ENCODE data around the gene SRSF10.
"Not testable (repeated sequence)": the region's sequence is repeated elsewhere in the genome, so short reads cannot be mapped to it uniquely, and the experiment has no call there.

Gene SRSF10

DNA sequence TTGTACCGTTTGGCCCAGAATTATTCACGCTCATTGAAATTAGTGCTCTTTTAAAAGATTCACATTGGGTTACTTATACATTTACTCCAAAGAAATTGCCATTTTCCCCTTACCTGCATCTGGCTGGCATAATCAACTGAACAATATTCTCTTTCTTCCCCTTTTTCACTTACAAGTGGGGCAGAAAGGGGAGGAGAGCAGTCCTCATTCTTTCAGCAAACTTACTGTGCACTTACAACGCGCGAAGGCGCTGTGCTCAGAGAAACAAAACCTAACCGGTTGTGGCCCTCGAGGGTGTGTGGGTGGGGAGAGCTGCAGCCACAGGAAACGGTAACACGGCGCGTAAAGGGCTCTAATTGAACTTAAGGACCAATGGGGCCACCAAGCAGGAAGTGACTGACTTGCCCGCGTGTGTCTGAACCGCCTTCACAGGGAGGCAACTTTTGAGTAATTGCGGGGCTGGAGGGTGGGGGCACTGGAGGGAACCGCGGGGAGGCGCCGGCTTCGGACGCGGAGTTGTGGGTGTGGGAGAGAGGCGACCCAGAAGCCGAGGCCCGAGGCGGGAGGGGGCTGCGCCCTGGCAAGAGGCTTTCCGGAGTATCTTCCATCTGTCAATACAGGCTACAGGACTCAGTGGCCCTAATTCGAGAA lies 21.2 kb downstream of the SRSF10 start:
- peak; percentile 98 for DNase-seq (ENCODE audit: low spot score)

DNA sequence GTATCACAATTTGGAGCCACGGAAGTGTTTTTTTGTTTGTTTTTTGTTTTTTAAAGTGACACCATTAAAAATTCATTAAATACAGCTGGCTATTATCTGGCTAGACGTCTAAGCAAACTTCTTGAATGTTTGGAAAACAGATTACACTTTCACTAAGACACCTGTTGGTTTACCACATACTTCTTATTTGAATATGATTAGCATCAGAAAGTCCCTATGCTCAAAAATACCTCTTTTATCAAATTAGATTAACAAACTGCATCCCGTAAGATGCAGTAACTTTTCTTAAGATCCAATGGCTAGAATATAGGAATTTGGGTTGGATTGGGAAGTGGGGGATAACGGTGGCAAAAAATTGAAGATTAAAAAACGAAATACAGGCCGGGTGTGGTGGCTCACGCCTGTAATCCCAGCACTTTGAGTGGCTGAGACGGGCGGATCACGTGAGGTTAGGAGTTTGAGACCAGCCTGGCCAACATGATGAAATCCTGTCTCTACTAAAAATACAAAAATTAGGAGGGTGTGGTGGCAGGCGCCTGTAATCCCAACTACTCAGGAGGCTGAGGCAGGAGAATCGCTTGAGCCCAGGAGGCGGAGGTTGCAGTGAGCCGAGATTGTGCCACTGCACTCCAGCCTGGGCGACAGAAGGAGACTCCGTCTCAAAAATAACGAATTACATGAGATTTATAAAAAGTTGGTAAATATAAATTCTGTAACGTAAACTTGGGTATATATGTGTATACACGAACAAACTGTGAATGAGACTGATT lies 21.9 kb downstream of the SRSF10 start:
- DNase-seq (ENCODE audit: low spot score): not testable (repeated sequence)

DNA sequence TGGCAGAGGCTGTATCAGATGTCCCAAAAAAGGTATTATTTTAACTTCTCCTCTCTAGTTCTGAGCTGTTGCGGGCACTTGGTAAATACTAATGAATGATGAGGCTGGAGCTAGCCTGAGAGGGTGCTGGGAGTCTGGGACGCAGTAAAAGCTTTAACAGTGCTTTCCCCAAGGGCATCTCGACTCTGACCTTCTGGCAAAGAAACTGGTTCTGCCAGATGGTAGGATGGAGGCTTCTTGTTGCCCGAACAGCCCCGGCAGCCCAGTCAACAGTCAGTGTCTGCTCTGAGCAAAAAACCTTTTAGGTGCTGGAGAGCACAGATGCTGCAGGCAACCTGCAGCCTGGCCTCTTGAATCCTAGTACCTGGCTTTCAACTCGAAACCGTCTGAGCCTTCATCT lies 23.0 kb downstream of the SRSF10 start:
- DNase-seq (ENCODE audit: low spot score): no peak

DNA sequence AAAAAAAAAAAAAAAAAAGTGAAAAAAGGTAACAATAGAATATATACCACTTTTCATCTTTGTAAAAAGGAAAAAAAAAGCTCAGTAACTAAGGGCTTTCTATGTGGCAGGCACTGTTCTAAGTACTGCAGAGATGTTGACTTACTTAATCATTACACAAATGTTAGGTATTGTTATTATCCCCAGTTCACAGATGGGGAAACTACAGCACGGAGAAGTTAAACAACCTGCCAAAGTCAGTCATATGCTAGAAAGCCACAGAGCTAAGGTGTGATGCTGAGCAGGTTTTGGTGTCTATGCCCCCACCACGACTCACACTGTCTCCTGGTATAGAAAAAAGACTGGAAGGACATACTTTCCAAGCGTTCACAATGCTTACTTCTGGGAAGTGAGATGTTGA lies 27.1 kb downstream of the SRSF10 start:
- DNase-seq (ENCODE audit: low spot score): no peak

DNA sequence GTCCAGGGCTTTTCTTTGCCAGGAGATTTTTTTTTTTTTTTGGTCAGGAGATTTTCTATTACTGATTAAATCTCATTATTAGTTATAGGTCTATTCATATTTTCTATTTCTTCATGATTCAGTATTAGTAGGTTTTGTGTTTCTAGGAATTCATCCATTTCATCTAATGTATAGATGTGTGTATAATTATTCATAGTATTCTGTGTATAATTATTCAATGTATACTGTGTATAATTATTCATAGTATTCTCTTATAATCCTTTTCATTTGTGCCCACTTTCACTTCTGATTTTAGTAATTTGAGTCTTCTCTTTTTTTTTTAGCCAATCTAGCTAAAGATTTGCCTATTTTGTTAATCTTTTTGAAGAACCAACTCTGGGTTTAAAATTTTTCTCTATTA lies 32.8 kb downstream of the SRSF10 start:
- DNase-seq (ENCODE audit: low spot score): no peak

DNA sequence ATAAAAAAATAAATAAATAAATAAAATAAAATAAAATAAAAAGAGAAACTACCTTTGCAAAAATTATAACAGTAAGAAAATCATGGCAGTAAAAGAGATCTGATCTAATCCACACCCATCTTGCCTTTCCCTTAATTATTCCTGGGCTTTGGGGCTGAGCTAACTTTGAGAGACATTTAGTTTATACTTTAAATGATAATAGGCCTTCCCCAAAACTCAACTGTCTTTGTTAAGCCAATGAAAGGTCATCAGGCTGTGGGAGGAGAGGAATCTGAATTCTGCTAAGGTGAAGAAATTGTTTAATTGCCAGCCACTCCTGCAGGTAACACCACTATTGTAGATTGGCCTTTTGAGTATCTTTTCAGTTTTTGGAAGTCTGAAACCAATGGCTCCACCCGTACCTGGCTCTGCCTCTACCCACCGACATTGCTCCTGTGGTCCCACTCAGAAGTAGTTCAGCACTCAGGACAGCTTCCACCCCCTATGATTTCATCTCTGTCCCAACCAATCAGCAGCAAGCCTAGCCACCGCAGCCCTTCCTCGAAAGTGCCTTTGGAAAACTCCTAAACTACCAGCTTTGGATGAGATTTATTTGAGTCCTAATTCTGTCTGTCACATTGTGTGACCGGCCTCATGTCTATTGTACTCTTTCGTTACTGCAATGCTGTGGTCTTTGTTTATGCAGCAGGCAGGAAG lies 43.5 kb downstream of the SRSF10 start:
- no peak for DNase-seq (ENCODE audit: low spot score)

DNA sequence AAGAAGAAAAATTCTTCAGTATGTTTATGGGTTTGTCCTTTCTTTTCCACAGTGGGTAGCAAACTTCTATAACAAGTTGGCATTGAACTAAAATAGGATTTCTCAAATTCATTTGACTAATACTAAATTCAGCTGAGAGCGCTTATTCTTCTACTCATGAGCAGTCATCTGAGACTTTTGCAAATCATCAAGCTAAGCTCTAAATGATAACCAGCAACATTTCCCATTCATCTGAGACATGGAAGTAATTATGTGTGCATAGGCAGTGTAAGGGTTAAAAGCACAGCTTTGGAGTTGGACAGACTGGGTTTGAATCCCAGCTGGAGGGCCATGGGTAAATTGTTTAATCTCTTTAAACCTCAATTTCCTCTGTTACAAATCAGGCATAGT lies 48.6 kb downstream of the SRSF10 start:
- DNase-seq (ENCODE audit: low spot score): no peak

DNA sequence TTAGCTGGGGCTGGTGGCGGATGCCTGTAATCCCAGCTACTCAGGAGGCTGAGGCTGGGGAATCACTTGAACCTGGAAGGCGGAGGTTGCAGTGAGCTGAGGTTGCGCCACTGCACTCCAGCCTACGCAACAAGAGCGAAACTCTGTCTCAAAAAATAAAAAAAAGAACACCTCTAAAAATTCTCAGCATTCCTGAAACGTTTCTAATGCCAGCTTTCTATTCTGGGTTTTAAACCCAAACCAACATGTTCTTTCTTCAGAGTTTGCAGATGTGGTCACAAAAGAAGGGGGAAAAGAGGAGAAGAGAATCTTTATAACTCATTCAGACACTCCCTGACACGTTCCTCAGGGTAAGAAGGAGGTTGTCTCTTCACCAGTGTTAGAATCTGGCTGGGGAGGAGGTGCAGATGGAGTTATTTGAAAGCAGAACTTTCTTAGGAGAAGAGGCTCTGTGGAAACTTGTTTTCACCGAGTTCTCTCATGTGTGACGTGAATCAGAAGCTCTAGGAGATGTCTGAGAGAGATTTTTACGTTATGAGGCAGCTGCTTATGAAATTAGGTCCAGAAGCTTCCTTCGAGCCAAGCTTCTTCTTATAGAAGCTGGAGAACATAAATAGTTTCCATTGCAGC lies 49.2 kb downstream of the SRSF10 start:
- no peak for DNase-seq (ENCODE audit: low spot score)

DNA sequence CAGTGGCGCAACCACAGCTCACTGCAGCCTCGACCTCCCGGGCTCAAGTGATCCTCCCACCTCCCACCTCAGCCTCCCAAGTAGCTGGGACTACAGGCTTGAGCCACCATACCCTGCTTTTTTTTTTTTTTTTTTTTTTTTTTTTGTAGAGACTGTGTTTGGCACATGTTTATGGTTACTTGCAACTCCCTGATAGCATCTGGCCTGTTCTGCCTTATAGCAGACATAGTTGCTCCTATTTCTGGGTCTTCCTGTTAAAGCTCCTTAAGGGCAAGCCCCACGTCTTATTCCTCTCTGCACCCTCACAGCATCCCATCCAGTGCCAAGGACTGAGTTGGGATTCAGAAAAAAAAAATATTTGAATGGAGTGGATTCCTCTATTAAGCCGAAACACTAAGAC lies 49.9 kb downstream of the SRSF10 start:
- no peak for DNase-seq (ENCODE audit: low spot score)

DNA sequence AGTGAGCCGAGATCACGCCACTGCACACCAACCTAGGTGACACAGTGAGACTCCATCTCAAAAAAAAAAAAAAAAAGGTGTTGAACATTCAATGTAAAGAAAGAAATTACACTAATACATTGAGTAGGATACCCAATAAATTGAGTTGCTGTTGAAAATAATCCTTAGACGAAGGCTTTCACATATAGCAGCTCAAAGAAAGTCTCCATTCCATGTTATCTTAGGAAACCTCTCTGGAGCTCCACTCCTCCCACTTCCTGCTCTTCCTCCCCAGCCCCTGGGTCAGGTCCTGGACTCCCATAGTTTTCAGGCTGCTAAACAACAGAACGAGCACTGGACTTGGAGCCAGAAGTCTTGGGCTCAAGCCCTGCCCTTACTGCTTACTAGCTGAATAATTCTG lies 51.3 kb downstream of the SRSF10 start:
- DNase-seq (ENCODE audit: low spot score): no peak

DNA sequence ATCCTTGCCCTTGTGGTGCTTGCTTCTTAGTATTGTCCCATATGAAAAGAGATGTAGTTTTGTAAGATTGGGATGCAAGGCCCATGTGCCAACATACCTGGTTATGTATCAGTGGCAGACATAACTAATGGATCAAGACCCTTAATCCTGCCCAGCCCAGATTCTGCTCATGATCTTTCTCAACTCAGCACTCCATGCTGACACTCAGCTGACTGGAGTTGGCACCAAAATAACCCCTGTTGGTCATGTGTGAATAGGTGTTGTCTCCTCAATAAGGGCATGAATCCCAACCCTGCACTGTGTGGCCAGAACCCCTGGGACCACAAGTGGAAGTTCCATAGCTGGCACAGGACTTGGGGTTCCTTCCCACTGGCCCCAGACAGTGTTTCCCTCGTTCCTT lies 53.0 kb downstream of the SRSF10 start:
- DNase-seq (ENCODE audit: low spot score): no peak

DNA sequence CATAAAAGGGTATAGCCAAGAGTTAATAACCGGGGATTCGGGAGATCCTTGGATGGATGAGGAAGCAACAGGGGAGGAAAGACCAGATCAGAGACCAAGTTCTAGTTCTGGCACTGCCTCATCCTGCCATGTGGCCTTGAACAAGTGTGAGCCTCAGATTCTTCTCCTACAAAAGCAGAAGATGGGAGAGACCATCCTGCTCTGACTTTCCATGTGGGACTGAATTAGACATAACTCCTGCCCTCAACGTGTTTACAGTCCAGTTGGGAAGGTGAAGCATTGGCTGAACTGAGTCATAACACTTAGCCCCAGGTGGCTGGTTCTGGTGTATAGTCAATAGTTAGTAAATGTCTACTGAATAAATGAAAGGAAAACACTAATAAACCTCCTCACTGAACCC lies 54.8 kb downstream of the SRSF10 start:
- DNase-seq (ENCODE audit: low spot score): no peak

DNA sequence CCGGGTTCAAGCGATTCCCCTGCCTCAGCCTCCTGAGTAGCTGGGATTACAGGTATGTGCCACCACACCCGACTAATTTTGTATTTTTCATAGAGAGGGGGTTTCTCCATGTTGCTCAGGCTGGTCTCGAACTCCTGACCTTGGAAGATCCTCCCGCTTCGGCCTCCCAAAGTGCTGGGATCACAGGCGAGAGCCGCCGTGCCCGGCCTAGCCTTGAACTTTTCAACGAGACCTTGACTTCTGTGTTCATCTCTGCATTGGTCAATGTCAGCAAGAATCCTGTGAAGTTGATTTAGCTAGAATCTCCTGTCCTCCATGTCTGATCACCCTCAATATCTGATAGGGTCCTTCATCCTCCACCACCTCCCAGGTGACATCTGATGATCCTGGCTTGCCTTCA lies 55.5 kb downstream of the SRSF10 start:
- DNase-seq (ENCODE audit: low spot score): no peak

DNA sequence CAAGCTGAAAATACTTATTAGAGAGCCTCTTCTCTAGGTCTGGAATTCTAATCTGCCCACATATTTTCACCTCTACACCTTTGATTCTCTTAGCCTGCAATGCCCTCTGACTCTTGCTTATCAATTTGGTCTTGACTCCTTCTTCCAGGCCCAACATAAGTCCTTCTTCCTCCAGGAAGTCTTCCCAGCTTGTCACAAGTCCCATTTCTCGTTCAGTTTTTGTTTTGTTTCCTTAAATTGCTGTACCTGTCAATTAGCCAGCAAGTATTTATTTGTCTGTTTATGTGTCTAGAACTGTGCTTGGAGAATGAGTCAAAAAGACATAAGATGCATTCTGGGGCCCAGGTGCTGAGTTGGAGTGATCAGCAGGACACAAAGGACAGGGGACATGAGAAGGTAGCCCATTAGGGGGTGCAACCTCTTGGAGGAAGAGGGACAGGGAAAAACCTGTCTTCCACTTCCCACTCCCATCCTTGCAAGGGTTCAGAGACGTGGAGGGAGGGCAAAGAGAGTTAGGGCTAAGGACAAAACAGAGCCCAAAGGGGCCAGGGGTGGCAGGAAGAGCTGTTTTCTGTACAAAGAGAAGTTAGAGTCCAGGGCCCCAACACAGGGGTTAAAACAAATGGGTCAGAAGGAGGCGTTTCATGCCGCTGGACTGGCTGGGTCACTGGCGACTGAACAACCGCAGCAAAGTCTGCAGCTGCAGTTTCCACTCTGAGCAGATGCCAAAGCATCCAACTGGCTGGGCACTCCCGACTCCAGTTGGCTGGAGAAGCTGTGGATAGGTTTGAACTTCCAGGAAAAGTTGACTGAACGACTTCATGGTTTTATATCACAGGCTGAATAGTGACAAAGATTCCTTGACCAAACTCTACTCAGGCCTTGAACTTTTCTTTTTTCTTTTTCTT lies 56.3 kb downstream of the SRSF10 start:
- no peak for DNase-seq (ENCODE audit: low spot score)

DNA sequence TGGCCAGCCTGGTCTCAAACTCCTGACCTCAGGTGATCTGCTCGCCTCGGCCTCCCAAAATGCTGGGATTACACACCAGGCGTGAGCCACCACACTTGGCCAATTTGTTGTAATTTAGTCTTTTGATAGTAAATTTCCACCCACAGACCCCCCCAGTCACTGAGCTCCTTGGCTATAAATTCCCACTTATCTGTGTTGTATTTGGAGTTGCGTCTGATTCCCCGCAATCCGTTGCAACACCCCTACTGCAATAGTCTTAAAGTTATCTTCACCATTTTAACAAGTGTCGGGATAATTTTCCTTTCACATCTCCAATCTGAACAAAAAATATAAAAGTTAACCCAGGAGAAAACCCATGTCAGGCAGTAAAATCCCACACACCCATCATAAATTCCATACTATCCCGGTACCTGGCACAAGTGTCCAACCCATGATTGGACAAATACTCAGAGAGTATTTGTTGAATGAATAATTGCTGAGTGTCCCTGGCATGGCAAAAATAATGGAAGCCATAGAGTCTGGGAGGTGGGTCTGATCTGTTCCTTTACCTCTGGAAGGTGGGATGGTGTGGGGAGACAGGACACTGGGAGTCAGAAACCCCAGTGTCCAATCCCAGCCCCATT lies 57.7 kb downstream of the SRSF10 start:
- no peak for DNase-seq (ENCODE audit: low spot score)

DNA sequence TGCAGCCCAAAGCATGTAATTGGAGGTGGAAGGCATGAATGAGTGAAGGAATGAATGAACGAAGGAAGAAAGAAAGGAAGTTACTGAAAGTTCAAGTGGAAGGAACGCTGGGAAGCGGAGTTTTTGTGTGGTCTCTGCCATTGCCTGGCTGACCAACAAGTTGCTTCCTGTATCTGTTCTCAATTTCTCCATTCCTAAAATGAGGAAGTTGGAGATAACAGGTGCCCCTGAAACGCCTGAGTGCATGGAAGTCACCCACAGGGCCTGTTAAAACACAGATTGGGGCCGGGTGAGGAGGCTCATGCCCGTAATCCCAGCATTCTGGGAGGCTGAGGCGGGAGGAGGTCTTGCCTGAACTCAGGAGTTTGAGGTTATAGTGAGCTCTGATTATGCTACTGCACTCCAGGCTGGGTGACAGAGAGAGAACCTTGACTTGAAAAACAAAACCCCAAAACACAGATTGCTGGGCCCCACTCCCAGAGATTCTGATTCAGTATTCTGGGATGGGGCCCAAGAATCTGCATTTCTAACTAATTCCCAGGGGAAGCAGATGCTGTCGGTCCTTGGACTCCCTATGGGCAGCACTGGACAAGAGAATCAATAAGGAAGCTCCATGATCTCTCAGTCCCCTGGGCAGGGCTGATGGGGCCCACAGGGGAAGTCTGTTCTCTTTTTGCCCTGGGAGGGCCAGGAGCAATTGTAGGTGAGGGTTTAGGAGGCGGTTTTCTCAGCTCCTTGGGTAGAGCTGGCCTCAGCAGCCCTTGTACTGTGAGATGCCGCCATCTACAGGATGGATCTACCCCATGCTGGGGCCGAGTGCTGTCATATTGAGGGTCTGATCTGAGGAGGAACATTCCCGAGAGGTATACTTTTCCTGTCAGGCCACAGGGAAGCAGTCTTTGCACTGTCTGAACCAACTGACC lies 63.7 kb downstream of the SRSF10 start:
- DNase-seq (ENCODE audit: low spot score): peak; percentile 73

DNA sequence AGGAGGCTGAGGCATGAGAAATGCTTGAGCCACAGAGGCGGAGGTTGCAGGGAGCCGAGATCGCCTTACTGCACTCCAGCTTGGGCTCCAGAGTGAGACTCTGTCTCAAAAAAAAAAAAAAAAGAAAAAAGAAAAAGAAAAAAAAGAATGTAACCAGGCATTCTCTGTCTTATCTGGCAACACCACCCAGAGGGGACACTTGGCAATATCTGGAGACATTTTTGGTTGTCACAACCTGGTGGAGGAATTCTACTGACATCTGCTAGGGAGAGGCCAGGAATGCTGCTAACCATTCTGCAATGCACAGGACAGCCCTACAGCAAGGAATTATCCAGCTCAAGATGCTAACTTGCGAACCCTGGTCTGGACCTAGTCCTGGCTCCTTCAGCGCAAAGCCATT lies 64.7 kb downstream of the SRSF10 start:
- no peak for DNase-seq (ENCODE audit: low spot score)

DNA sequence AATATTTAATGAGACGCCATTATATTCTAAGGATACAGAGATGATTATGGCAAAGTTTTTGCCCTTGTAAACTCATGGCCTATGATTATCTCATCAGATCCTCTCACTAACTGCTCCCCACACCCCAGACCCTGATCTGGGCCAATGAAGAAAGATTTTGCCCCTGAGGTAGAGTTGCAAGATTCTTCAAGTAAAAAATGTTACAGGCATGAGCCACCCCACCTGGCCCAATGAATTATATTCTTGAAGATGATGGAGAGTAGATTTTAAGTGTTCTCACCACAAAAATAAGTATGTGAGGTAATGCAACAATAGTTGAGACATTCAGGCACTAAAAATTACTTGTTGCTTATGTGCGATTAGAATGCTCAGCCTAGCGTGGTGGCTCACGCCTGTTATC lies 65.2 kb downstream of the SRSF10 start:
- DNase-seq (ENCODE audit: low spot score): no peak
